ENCODE measurements around the gene KRT76.
"Not testable (repeated sequence)": the region's sequence is repeated elsewhere in the genome, so short reads cannot be mapped to it uniquely, and the experiment has no call there.

The KRT76 gene

DNA sequence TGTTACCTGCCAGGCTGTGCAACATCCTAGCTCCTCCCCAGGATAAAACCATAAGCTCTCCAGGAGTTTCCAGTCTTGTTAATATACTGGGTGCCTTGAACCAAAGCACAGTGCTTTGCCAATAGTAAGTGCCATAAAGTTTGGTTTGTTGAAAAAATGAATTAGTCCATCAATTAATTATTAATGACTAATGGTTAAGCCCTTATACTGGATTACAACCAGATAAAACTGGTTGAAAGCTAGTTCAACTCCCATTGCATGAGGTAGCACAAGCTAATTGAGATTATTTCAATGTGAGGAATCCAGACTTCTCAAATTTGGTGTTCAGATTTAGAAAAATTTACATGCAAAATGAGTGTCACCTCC lies 20.4 kb upstream of the KRT76 start:
- DNase-seq (ENCODE audit: low read depth in 2 of 2) = no peak

DNA sequence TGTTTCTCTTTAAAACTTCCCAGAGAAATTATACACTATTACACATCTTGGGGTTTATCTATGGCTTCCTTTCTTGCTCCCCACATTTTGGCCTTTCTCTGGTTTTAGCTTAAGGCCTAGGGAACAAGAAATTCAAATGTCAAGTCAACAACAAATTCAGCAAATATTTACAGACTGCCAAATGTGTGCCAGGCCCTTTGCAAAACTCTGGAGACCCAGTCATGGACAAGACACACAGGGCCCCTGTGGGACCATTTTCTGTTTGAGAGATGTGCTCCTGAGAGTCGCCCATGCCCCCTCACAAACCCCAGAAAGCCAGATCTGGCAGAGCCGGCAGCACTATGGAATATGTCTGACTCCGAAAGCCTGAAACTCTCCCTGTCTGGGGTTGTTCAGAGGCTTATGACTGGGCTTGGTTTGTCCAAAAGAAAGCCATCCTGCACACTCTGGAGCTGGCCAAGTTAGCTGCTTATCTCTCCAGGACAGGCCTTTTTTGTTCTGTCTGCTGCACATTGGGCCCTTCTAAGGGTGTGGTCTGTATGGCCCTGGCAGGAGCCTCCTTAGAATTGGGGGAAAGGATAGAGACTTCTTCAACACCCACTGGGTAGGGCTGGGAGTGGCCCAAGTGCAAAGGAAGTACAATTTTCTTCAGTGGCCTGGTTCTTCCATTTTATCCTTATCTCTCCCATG lies 19.8 kb upstream of the KRT76 start:
- DNase-seq (ENCODE audit: low read depth in 2 of 2) = no peak

DNA sequence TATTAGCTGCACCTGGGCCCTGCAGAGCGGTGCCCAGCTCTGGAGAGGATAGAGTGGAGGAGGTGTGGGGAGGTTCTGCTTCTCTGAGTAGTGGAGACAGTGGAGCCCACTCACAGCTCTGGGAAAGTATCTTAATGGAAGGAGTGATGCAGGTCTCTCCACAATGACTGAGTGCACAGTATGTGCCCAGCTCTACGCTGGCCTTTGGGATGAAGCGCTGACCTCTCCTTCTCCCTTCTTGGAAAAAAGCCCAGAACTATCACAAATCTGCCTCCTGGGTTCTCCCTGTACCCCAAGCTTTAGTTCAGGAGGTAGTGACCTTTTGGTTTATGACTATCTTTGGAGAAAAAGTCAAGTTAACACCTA lies 19.3 kb upstream of the KRT76 start:
- DNase-seq (ENCODE audit: low read depth in 2 of 2) = no peak

DNA sequence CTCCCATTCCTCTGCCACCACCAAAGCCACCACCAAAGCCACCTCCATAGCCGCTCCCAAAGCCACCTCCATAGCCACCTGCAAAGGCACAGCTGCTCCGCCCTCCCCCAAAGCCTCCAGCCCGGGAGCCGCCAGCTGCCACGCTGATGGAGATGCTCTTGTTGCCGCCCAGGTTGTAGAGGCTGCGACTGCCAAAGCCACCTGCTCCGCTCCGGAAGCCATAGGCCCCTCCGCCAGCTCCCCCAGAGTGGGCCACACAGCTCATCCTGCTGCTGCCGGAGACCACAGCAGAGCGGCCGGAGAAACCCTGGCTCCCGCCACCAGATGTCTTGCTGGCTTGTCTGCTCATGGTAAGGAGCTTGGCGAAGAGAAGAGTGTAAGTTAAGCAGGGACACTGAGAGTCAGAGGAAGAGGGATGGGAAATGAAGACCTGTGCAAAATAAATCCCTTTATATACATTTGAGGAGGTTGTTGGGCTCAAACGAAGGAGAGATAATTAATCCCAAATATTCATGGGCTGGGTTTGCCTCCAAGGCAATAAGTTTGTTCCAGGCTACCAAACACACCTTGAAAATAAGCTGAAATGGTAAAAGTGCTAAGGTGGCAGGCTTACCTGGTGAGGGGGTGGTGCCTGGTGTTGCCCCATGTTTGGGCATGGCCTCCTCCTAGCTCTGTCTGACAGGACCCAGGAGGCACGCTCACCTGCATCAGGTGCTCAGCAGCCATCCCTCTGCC lies 18.7 kb upstream of the KRT76 start, which contains the start of gene KRT3:
Gene KRT3 (minus strand): TSS at position 424 of the 735 bp plus-strand sequence. CDS start 75 bp downstream, at position 349.
- no peak for DNase-seq (ENCODE audit: low read depth in 2 of 2)

DNA sequence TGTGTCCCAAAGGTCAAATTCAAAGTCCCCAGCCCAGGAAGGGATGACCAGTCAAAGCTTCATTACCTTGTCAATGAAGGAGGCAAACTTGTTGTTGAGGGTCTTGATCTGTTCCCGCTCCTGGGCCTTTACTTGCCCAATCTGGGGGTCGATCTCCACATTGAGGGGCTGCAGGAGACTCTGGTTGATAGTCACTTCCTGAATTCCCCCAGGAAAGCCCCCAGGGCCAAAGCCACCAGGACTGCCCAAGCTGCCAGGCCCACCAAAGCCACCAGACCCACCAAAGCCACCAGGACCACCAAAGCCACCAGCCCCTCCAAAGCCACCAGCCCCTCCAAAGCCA lies 18.2 kb upstream of the KRT76 start:
- DNase-seq (ENCODE audit: low read depth in 2 of 2) = not testable (repeated sequence)

DNA sequence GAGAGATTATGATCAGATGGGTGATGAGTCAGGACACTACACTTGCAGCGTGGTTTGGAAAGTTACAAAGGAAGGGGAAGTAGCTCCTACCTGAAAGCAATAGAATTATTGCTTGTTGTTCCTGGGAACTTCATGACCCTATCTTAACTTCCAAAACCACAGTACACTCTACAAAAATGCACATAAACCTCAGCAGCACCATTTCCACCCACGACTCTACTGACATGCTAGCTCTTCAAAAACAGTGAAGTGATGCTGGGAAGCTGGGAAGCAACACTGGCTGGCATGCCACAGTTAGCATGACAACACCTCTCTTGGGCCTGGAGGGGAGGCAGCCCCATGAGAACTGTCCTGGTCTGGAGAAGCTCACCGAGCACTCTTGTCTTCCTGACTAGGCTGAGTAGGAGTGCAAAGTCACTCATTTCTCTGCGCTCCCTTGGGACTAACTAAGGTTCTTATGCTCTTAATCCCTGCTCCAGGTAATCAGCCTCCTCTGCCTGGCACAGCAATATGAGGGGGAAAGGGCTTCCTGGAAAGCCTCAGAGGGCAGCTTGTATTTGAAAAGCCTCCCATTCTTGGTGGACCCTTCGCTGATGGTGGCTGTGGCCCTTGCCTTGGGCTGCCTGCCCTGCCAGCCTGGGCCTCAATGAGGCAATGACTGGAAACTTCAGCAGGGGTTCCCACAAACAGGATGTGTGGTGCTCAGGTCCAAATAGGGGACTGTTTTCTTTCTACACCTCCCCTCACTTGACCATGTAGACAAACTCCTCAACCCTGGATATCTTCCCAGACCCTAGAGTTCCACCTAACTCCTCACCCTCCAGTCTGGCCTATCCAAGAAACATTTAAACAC lies 17.6 kb upstream of the KRT76 start:
- DNase-seq (ENCODE audit: low read depth in 2 of 2) = no peak

DNA sequence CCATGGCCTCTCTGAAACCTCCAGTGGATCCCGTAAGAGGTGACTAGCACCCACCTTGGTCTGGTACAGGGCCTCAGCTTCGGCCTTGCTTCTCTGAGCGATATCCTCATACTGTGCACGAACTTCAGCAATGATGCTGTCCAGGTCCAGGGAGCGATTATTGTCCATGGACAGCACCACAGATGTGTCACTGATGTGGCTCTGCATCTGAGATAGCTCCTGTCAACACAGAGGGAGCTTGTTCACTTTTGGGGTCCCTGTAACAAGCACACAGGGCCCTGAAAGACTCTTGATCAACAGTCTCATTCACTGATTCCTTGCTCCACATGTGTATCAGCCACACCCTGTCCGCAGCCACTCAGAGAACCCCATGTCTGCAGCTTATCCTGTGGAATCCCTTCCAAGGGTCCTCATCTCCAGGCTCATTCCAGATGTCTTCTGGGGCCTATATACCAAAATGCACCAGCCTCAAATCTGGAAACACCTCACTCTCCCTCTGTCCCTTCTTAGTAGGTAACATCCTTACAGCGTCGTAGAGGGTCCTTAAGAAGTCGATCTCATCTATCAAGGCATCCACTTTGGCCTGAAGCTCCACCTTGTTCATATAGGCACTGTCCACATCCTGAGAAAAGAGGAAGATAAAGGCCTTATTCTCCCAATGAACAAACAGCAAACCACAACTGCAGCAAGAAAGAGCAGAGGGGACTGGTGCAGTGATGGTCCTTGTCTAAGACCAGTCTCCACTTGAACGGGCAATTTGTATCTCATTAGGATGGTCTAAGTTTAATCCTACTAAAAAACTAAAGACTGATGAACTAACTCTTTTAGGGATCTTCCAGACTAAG lies 15.3 kb upstream of the KRT76 start:
- DNase-seq (ENCODE audit: low read depth in 2 of 2) = no peak

DNA sequence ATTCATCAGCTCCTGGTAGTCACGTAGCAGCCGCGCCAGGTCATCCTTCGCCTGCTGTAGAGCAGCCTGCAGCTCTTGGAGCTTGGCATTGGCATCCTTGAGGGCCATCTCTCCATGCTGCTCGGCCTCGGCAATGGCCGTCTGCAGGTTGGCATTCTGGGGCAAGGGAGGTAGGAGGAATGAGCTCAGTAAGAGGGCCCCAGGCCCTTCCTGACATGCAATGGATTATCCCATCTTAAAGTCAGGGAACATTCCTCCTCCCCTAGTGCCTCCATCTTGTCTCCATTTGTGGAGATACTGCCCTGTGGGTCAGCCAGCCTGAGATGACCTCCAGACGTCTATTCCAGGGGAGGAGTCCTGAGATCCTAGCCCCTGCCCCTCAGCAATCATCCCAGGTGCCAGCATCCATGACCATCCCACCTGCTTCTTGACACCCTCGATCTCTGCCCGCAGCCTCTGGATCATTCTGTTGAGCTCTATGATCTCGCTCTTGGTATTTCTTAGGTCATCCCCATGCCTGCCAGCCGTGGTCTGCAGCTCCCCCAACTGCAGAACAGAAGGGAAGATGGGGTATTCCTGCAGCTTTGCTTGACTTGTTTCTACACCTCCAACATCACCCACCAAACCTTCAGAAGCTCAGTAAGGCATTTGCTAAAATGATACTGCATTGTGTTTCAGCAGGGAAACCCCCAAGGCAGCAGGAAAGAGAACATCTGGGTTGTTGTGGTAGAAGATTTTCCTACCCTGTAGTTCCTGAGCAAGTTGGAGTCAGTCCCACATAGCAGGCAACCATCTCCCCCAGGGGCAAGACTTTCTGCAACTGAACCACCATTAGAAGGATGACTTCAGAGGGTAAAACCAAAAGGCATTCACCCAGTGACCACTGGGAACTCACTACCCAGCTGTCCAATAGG lies 14.4 kb upstream of the KRT76 start:
- no peak for DNase-seq (ENCODE audit: low read depth in 2 of 2)

DNA sequence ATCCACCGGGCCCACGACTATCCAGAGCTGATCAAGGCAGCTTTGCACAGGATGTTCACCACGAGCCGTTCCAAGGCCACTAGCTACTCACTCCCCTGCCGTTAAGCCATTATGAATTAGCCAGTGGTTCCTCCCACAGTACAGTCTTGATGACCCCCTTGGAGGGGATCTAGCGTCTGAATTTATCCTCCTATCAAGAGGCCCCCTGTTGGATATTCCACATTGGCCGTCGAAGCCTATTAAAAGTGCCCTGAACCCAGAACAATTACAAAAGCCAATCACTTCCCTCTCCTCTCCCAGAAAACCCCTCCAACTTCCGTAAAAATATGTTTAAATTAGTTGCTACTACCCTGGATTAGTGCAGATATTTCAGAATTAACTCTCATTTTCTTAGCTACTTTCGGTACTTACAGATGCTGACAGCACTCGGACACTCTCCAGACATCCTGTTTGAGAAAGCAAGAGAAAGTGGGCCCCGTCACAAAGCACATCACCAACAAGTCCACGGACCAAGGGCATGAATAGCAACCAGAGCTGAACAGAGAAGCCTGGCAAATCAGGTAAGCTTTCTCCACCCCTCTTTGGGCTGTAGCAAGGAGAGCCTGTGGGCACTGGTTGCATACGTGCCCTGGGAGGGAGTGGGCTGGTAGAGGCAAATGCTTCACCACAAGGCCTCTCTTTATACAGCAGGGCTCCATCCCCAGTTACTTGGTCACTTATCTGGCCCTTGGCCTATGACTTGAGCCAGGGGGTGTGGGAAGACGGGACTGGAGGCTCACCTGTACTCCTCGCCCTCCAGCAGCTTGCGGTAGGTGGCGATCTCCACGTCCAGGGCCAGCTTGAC lies 13.5 kb upstream of the KRT76 start:
- DNase-seq (ENCODE audit: low read depth in 2 of 2) = no peak

DNA sequence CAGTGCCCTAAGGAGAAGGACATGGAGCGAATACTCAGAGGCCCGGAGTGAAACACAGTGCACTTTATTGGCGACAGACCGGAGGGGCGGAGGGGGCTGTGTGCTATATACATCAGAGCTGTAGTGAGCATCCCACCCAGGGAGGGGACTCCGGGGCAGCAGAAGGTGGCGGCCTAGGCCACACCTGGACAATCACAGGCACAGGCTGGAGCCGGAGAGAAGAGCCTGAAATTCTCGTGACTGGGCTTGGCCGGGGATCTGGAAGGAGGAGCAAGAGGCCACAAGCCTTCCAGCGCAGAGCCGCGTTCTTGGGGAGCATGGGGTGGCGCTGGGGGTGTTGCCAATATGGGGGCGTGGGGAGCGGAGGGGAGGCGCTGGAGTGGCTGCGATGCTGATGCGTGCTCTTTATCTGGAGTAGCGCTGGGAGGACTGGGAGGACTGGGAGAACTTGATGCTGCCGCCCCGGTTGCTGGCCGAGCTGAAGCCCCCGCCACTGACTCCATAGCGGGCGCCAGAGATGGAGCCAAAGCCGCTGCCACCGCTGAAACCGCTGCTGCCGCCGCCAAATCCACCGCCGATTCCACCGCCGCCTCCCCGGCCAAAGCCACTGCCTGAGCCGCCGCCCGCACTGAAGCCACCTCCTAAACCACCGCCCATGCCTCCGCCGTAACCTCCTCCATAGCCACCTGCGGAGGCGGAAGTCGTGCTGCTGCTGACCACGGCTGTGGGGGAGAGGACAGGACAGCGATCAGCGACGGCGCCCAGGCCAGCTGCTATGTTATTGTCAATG lies 12.7 kb upstream of the KRT76 start:
- DNase-seq (ENCODE audit: low read depth in 2 of 2) = no peak

DNA sequence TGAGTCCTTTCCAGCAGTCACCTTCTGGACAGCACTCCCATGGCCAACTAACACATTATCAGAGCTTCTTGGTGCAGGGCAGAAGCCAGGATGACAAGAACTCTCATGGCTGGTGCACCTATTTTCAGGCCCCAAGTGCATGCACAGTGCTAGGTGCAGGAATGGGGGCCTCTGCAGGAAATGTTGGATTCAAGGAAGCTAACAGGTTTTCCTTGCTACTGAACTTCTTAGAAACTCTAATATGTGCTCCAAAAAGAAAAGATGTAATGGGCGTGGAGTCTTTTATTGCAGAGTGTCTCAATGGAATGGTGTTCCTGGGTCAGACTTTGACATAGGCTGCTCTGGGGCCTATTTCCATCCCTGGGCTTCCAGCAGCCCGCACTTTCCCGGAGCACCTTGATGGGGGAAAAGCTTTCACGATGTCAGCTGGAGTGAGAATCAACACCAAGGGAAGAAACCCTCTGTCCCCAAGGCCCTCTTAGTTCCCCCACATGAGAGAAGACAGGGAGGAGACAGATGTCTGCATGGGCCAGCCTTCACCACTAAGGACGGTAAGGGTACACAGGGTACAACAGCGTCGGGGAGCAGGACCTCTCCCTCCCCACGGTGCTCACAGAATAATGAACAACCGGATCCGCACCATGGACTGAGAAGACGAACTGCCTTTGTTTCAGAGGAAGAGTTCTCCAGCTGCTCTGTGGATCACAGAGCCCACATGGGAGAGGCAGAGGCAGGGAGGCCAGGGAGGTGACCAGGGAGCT lies 11.9 kb upstream of the KRT76 start:
- DNase-seq (ENCODE audit: low read depth in 2 of 2) = no peak

DNA sequence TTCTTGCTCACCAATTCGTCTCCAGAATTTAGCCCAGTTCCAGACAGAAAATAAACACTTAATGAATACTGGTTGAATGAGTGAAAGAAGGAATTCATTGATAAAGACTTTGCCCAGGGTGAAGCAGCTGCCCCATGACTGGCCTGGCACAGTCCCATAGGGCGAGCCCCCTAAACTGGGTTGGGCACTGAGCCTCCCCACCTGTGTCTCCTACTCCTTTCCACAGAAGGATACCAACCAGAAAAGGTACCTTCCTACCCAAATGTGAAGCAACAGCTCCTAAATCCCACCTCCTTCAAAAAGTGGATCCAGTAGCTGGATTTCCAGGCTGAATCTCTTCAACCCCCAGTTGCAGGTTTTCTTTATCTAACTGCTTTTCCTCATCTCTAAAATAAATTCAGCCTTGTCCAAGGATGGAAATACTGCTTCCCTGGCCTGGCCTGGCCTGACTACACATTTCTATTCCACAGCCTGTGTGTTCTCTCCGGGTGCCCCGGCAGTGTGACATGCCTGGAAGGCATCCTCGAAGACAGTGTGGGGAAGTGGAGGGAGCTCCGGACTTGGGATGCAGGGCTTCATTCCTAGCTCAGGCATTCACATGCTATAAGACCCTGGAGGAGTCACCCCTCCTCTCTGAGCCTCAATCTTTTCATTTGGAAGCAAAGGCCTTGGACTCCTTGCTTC lies 11.2 kb upstream of the KRT76 start:
- DNase-seq (ENCODE audit: low read depth in 2 of 2) = no peak

DNA sequence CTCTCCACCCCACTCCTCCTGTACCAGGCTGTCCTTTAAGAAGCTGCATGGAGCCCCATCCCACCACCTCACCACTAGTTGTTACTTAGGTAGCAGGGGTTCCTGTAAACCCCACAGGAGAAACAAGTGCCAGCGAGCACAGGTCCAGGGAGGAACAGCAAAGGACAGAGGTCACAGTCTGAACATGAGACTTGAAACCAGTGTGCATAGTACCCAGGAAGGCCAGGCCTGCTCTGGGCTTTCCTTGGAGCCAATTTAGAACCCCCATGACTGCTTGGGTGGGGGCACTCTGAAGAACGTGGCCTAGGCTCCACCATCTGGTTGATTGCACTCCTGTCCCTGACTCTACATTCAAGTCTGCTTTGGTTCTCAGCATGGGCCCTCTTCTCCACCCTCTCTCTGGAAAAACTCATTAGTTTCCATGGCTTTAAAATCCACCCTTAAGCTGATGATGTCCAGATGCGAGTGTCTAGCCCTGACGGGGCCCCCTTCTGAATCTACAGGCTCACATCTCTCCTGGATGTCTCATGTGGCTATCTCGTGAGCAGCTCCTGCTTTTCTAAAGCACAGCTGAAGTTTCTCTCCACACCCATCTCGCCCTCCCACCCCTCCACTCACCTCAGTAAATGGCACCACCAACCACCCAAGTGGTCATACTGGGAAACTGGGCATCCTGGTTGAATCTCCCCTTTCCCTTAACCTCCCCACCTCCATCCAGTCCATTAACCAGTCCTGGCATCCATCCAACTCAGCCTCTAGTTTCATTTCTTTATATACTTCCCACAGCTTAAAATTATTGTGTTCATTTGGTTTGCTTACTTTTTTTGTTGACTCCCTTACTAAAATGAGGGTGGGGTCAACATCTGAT lies 10.4 kb upstream of the KRT76 start:
- DNase-seq (ENCODE audit: low read depth in 2 of 2) = no peak

DNA sequence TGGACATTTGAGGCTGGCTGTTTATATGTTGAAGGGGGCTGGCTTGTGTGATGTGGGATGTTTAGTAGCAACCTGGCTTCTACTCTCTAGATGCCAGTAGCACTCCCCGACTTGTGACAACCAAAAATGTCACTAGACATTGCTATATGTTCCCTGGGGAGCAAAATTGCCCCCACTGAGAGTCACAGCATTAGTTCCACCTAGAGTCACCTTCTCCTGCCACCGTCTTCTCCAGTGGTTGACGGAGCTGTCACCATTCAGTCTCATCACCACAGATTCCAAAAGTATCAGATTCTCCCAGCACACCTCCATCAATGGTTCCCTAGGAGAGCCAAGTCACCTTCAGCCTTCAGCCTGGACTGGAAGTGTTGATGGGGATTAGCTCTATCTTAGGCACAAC lies 7.8 kb upstream of the KRT76 start:
- no peak for DNase-seq (ENCODE audit: low read depth in 2 of 2)

DNA sequence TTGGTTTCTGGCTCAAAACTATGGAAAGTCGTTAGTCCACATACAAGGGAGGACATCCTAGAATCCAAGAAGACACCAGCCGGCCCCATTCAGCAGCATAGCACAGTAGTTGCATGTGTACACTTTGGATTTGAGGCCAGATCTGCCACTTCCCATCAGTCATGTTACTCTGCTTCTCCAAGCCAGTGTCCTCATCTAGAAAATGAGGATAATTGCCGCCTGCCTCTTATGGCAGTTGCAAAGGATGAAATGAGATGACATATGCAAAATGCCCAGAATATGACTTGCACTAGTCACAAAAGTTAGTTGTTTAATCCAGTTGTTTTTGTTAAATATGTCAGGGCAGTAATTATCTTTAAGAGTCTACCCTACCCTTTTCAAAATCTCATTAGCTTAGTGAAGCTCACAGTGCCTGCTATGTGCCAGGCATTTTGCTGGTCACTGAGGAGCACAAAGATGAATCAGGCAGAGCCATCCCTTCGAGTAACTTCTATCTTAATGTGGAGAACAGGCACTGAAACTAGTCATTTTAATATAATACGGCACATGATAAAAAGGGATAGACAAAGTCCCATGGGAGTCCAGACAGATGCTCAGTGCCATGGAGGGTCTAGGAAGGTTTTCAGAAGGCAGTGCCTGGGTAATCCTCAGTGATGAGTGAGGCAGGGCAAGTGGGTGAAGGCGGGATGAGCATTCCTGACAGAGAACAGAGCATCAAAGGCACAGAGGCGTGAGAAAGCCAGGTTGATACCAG lies 6.6 kb upstream of the KRT76 start:
- no peak for DNase-seq (ENCODE audit: low read depth in 2 of 2)

DNA sequence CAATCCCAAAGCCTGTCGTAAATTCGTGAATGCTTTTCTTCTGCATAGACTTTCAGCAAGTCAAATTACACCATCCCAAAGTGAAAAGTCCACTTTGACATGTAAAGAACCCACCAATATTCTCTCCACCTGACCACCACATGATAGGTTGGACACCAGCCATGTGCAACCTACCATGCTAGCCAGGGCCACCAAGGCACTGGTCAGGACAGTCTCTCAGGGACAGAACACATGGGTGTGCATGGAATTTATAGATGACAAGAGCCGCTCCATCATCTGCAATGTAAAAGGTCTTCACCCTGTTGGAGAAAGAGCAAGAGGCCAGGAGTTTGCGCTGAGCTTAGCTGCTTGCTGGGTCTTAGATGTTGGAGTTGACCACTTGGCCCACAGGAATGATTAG lies 5.4 kb upstream of the KRT76 start:
- no peak for DNase-seq (ENCODE audit: low read depth in 2 of 2)
